HUES48 (cell line): ENCODE results near the gene KIF3A.

Experiments
- H3K27ac ChIP-seq: one replicate; pipeline ENCODE4 v1.7.0; 2013; ENCODE audit warnings: low read depth, low read length, inconsistent platforms
- H3K27me3 ChIP-seq: 2 replicates; pipeline ENCODE4 v1.6.1; 2013; ENCODE audit warnings: mild to moderate bottlenecking, low read length; ENCODE audit not compliant: control insufficient read depth, insufficient read depth
- H3K36me3 ChIP-seq: 2 replicates; pipeline ENCODE4 v1.6.1; 2013; ENCODE audit warnings: low read length; ENCODE audit not compliant: control insufficient read depth, insufficient read depth
- H3K4me1 ChIP-seq: 2 replicates; pipeline ENCODE4 v1.6.1; 2013; ENCODE audit warnings: mild to moderate bottlenecking, low read length; ENCODE audit not compliant: control insufficient read depth, insufficient read depth
- H3K4me3 ChIP-seq: 2 replicates; pipeline ENCODE4 v1.5.1; 2013; ENCODE audit warnings: mild to moderate bottlenecking, low read depth, low read length
- H3K9ac ChIP-seq: 2 replicates; pipeline ENCODE4 v1.6.1; 2013; ENCODE audit warnings: mild to moderate bottlenecking, low read depth, low read length, moderate library complexity
- H3K9me3 ChIP-seq: 2 replicates; pipeline ENCODE4 v1.6.1; 2013; ENCODE audit warnings: low read length; ENCODE audit not compliant: control insufficient read depth, insufficient read depth

Gene KIF3A

DNA sequence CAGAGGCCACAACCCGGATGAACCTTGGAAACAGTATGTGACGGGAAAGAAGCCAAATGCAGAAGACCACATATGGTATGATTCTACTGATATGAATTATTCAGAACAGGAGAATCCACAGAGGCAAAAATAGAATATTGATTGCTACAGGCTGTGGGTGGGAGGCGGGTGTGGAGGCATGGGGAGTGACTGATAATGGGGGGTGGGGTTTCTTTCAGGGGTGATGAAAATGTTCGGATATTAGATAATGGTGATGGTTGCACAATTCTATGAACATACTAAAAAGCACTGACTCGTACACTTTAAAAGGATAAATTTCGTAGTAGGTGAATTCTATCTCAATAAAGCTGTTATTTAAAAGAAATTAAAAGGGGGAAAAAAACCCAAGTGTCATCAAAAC, 52.9 kb downstream of the KIF3A start:
- no peaks in the 10 kb centered on the region for H3K36me3 ChIP-seq
- no peak overlapping the region for H3K4me3 ChIP-seq
- no peak overlapping the region for H3K27ac ChIP-seq
- no peaks in the 10 kb centered on the region for H3K9me3 ChIP-seq
- H3K4me1 ChIP-seq: no peaks in the 10 kb centered on the region
- H3K9ac ChIP-seq: no peak overlapping the region
- H3K27me3 ChIP-seq: no peaks in the 10 kb centered on the region

DNA sequence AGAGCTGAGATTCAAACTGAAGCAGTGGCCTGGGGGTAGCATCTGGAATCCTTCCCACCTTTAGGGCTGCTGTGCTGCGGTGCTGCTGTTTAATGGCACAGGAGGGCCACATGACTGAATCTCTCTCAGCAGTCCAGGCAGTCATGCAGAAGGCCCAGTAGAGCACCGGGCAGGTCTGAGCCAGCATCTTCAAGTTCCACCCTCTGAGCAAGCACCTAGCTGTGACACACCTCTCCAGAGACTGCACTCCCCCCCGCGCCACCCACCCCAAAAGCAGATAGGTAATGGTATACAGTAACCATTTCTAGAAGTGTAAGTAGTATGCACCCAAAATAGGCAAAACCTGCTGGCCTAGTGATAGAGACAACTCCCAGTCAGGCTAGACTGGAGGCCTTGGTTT, 55.4 kb downstream of the KIF3A start:
- H3K27me3 ChIP-seq: no peaks in the 10 kb centered on the region
- H3K27ac ChIP-seq: no peak overlapping the region

DNA sequence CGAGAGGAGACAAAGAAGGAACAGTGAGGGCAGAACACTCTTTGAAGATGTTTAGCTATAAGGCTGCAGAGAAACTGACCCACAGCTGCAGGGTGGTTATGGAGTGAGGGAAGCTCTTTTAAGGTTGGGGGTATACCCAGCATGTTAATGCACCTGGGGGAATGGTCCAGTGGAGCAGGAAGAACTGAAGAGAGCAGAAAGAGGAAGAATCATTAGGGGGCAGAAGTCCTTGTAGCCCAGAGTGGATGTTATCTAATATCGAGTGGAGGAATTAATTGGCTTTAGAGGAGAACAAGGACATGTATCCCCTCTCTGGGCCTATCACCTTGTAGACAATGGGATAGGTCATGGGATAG, 55.9 kb downstream of the KIF3A start:
- H3K27me3 ChIP-seq: no peaks in the 10 kb centered on the region
- H3K4me1 ChIP-seq: no peaks in the 10 kb centered on the region
- H3K4me3 ChIP-seq: no peak overlapping the region
- no peaks in the 10 kb centered on the region for H3K9me3 ChIP-seq
- H3K36me3 ChIP-seq: no peaks in the 10 kb centered on the region
- no peak overlapping the region for H3K9ac ChIP-seq
- no peak overlapping the region for H3K27ac ChIP-seq

More for the DNA sequence above, 55.4 kb downstream of the KIF3A start:
- Histone ChIP-seq H3K4me3 (no peak overlapping the region), H3K9ac (no peak overlapping the region), H3K9me3 (no peaks in the 10 kb centered on the region), H3K4me1 (no peaks in the 10 kb centered on the region), H3K36me3 (no peaks in the 10 kb centered on the region)

DNA sequence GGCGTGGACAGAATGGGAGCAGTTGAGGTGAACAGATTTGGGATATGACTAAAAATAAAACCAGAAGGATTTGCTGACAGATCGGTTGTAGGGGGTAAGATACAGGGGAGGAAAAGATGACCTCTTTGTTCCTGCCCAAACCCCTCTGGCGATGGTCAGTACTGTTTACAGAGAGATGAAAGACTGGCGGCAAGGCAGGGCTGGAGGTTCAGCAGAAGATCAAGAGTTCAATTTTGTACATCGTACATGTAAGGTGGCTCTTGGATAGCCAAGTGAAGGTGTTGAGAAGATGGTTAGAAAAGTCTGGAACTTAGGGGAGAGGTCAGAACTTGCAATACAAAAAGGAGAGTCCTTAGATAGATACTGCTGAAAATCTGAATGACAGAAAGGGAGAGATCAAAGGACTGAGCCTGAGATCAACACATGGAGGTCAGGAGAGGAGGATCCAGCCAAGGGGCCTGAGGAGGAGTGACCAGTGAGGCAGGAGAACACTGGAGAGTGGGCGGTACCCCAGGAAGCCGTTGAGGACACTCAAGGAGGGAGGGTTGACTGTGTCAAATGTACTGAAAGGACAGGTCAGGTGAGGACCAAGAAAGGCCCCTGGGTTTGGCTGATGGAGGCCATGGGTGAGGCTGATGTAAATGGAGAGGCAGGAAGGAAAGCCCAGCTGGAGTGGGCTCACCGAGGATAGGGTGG, 56.4 kb downstream of the KIF3A start:
- no peaks in the 10 kb centered on the region for H3K27me3 ChIP-seq
- no peak overlapping the region for H3K27ac ChIP-seq
- H3K4me1 ChIP-seq: no peaks in the 10 kb centered on the region
- no peak overlapping the region for H3K4me3 ChIP-seq
- no peaks in the 10 kb centered on the region for H3K36me3 ChIP-seq
- H3K9ac ChIP-seq: no peak overlapping the region
- no peaks in the 10 kb centered on the region for H3K9me3 ChIP-seq

DNA sequence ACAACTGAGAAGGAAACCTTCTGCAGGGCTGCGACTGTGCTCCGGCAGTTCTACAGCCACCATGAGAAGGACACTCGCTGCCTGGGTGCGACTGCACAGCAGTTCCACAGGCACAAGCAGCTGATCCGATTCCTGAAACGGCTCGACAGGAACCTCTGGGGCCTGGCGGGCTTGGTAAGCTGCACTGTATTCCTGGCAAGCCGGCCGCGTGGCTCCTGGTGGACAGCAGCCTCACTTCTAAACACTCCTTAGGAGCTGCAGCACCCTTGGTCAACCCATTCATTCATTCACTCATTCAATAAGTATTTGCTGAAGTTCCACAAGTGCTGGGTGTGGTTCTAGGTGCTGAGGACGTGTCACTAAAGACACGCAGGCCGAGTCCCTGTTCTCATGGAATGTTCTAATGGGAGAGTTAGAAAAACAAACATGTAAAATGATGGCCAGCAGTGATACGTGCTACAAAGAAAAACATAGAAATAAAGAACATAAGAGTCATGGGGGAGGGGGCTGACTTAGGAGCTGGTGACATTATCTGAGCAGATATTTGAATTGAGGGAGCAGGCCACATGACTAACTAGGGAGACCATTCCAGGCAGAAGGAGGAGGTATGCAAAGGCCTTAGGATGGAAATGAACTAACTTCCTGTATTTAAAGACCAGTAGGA, 57.5 kb downstream of the KIF3A start:
- Histone ChIP-seq H3K9ac (no peak overlapping the region), H3K4me1 (no peaks in the 10 kb centered on the region), H3K27ac (no peak overlapping the region), H3K4me3 (no peak overlapping the region), H3K9me3 (no peaks in the 10 kb centered on the region), H3K36me3 (no peaks in the 10 kb centered on the region), H3K27me3 (no peaks in the 10 kb centered on the region)

GRCh38 chr5:132679166-132679565, 58.2 kb downstream of the KIF3A start:
- no peak overlapping the region for H3K9ac ChIP-seq
- H3K4me1 ChIP-seq: no peaks in the 10 kb centered on the region

DNA sequence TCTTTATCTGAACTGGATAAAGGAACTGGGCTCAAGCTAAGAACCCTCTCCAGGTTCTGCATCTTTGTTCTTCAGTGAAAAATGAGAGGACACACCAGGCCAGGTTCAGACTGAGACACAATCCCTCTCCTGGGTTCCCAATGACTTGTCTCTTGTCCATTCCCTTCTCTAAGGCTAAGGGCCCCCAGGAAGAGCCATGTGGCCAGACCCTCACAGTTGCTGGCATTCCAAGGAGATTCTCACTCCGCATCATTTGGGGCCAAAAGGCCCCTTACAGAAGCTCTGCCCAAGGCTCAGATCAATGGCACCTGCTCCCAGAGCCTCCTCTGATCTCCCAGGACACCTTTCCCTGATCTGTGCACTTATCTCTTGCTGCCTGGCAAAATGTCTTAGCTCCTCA, 58.6 kb downstream of the KIF3A start:
- Histone ChIP-seq H3K36me3 (no peaks in the 10 kb centered on the region), H3K27me3 (no peaks in the 10 kb centered on the region), H3K9ac (no peak overlapping the region), H3K9me3 (no peaks in the 10 kb centered on the region), H3K4me3 (no peak overlapping the region), H3K4me1 (no peaks in the 10 kb centered on the region), H3K27ac (no peak overlapping the region)

More at GRCh38 chr5:132679166-132679565, 58.2 kb downstream of the KIF3A start:
- Histone ChIP-seq H3K27me3 (no peaks in the 10 kb centered on the region), H3K36me3 (no peaks in the 10 kb centered on the region), H3K9me3 (no peaks in the 10 kb centered on the region), H3K4me3 (no peak overlapping the region), H3K27ac (no peak overlapping the region)

GRCh38 chr5:132677682-132678400, 59.5 kb downstream of the KIF3A start:
- Histone ChIP-seq H3K9ac (no peak overlapping the region), H3K27ac (no peak overlapping the region), H3K9me3 (no peaks in the 10 kb centered on the region), H3K27me3 (no peaks in the 10 kb centered on the region), H3K4me1 (no peaks in the 10 kb centered on the region), H3K4me3 (no peak overlapping the region), H3K36me3 (no peaks in the 10 kb centered on the region)

- Histone ChIP-seq H3K4me3 (no peak overlapping the region), H3K27ac (no peak overlapping the region), H3K27me3 (no peaks in the 10 kb centered on the region)
Observed at GRCh38 chr5:132677191-132677590, 60.2 kb downstream of the KIF3A start.

DNA sequence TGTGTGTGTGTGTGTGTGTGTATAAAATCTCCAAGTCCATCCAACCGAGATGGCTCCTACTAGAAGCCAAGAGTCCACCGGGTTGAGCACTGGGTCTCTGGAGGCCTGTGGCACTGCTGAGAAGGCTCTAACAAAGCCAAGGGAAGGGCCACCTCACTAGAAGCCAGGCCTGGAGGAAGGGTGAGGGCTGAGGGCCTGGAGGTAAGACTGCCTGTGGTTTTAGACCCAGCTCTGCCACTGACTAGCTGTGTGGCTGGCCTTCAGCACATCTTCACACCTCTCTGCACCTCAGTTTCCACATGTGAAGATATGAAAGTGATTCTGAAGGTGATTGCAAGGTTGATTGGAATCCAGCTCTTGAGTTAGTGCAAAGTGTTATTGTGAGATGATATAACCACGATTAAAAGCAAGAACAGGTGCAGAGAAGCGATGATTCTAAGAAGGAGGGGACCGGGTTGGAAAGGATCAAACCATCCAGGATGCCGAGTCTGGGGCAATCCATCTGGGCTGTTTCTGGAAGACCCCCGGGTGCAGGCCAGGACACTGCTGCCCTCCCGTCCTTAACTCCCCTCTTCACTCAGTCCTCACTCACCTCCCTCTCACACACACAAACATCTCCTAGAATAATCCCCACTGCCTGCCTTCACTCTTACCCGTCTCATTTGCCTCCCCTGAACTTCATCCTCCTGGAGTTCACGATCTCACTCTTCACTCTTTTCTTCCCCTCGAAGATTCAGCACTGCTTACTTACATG, 61.2 kb downstream of the KIF3A start:
- no peaks in the 10 kb centered on the region for H3K36me3 ChIP-seq
- H3K27ac ChIP-seq: no peak overlapping the region
- H3K4me1 ChIP-seq: no peaks in the 10 kb centered on the region
- H3K9ac ChIP-seq: no peak overlapping the region
- H3K4me3 ChIP-seq: no peak overlapping the region
- no peaks in the 10 kb centered on the region for H3K9me3 ChIP-seq
- no peaks in the 10 kb centered on the region for H3K27me3 ChIP-seq

More at GRCh38 chr5:132677191-132677590, 60.2 kb downstream of the KIF3A start:
- H3K4me1 ChIP-seq: no peaks in the 10 kb centered on the region
- no peaks in the 10 kb centered on the region for H3K36me3 ChIP-seq
- H3K9ac ChIP-seq: no peak overlapping the region
- H3K9me3 ChIP-seq: no peaks in the 10 kb centered on the region
